HG03442 (cell line): ENCODE results near the gene NUDT10.
"Not testable (repeated sequence)": the region's sequence is repeated elsewhere in the genome, so short reads cannot be mapped to it uniquely, and the experiment has no call there.

Experiments
- ATAC-seq: cut with Tn5 transposase; IDR thresholded peaks from one replicate; pipeline ENCODE4 v1.9.1; 2021; ENCODE audit warnings: mild to moderate bottlenecking, moderate library complexity; ENCODE audit not compliant: unreplicated experiment

Gene NUDT10

GRCh38 chrX:51332188-51332942, at the start of gene NUDT10:
TSS of gene NUDT10 (plus strand) at chrX:51332822. CDS start at chrX:51332966, 144 bp downstream.
- no peak for ATAC-seq

DNA sequence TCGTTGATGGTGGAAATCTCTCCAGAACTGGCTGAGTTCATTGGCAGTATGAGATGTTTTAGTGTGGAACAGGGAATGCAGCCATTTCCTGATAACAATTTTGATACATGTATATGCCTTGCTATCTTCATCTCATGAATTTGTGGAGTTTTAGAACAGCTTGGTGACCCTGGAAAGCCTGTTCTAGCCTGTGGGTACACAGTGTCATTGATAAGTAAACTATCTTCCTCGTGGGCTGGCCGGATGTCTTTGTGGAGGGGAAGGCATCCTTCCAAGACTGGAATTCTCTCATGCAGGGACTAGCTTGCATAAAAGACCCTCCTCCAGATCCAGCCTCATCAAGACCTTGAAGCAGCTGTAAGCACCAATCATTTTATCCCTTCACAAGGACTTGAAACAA, 40.2 kb upstream of the NUDT10 start:
- ATAC-seq = no peak

- no peak for ATAC-seq
Observed at GRCh38 chrX:51296138-51296537, 36.5 kb upstream of the NUDT10 start.

DNA sequence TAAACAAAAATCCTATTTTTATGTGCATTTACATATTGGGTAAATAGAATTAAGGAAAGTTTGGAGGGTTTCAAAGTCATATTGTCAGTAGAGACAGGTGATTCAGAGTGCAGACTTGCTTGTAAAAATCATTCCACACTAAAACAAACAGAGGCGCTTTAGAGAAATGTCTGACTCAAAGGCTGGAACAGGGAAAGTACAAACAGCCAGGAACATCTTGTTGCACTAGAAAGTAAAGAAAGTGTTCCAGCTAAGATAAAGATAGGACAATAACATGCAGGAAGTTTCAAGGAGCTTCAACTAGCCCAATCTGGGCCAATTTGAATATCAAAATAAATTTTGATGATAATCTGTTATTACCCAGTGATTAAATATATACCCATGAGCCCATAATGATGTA, 16.4 kb upstream of the NUDT10 start:
- no peak for ATAC-seq

GRCh38 chrX:51332943-51333785, 542 bp downstream of the NUDT10 start:
- not testable (repeated sequence) for ATAC-seq

GRCh38 chrX:51334276-51334675, 1.7 kb downstream of the NUDT10 start:
- ATAC-seq = no peak

- no peak for ATAC-seq
Observed at GRCh38 chrX:51336584-51336983, 4.0 kb downstream of the NUDT10 start.

GRCh38 chrX:51361251-51361650, 28.6 kb downstream of the NUDT10 start:
- ATAC-seq = no peak

- no peak for ATAC-seq
Observed at GRCh38 chrX:51376672-51377071, 44.0 kb downstream of the NUDT10 start.
